GM19468 (cell line): ENCODE data around the gene METTL16.
A peak's percentile ranks its signal among the peaks of the same experiment; 100 is the strongest.

ENCODE experiments used
- ATAC-seq: cut with Tn5 transposase; IDR thresholded peaks from one replicate; pipeline ENCODE4 v1.9.1; 2021; ENCODE audit warnings: mild to moderate bottlenecking, moderate library complexity, moderate number of reproducible peaks; ENCODE audit not compliant: unreplicated experiment; ENCODE audit errors: extremely low read depth

METTL16 gene

GRCh38 chr17:2398655-2399571, 112.8 kb downstream of the METTL16 start:
- ATAC-seq: no peak

- ATAC-seq: no peak
These were observed 113.5 kb downstream of the METTL16 start for GRCh38 chr17:2398182-2398581.

GRCh38 chr17:2397247-2398171, 114.2 kb downstream of the METTL16 start:
- ATAC-seq: no peak

GRCh38 chr17:2396568-2397246, 115.0 kb downstream of the METTL16 start:
- no peak for ATAC-seq

- no peak for ATAC-seq
These were observed 115.5 kb downstream of the METTL16 start for GRCh38 chr17:2396192-2396567.

GRCh38 chr17:2395258-2396181, 116.2 kb downstream of the METTL16 start:
- no peak for ATAC-seq

- no peak for ATAC-seq
These were observed 116.9 kb downstream of the METTL16 start for GRCh38 chr17:2394775-2395201.

- ATAC-seq: no peak
These were observed 117.5 kb downstream of the METTL16 start for GRCh38 chr17:2393954-2394749.

- peak; percentile 25 for ATAC-seq
These were observed 118.3 kb downstream of the METTL16 start for GRCh38 chr17:2393174-2393953.

GRCh38 chr17:2392252-2393173, 119.2 kb downstream of the METTL16 start:
- peak; percentile 18 for ATAC-seq

GRCh38 chr17:2391597-2392251, 120.0 kb downstream of the METTL16 start:
- no peak for ATAC-seq

GRCh38 chr17:2390199-2390836, 121.4 kb downstream of the METTL16 start:
- ATAC-seq: no peak

GRCh38 chr17:2388683-2389055, 123.0 kb downstream of the METTL16 start:
- no peak for ATAC-seq

GRCh38 chr17:2388020-2388682, 123.5 kb downstream of the METTL16 start:
- no peak for ATAC-seq
